Peyer's patch (tissue), 4 donors: ENCODE data around the gene ZNF280A.

Source experiments
- CTCF ChIP-seq, 6 experiments: fragments of 450-650 bp in 4 of 6; fragments of 200-600 bp in 2 of 6; sonication (generic) in 1 of 6; IDR thresholded peaks; one replicate each; pipeline ENCODE4 v1.5.1; 2017 to 2019; ENCODE audit warnings: antibody characterized with exemption in 6 of 6, mild to moderate bottlenecking in 3 of 6, moderate library complexity in 1 of 6
- POLR2A ChIP-seq, 2 donors: fragments of 450-650 bp; IDR thresholded peaks; one replicate each; pipeline ENCODE4 v1.5.1; 2017; ENCODE audit warnings: antibody characterized with exemption in 2 of 2, mild to moderate bottlenecking in 2 of 2, moderate library complexity in 2 of 2

- TF ChIP-seq CTCF (IDR thresholded peaks at IDR 0.05) (no peak), POLR2A (IDR thresholded peaks at IDR 0.05) (no peak)
Observed at GRCh38 chr22:22516992-22517391, 3.1 kb downstream of the ZNF280A start.
